Trophoblast cell (in vitro differentiated cells and primary cell): ENCODE results near the gene SND1.

Experiments used
- DNase-seq, 2 donors: peaks; one replicate each; pipeline ENCODE4 v3.0.0-alpha.2; 2016
- H2AFZ ChIP-seq: 2 replicates; pipeline ENCODE4 v1.6.1; 2013; ENCODE audit warnings: low read length, moderate library complexity, mild to moderate bottlenecking; ENCODE audit not compliant: insufficient read depth, poor library complexity
- H2AK5ac ChIP-seq: 2 replicates; pipeline ENCODE4 v1.6.1; 2013; ENCODE audit warnings: mild to moderate bottlenecking, low read length
- H2BK120ac ChIP-seq: 2 replicates; pipeline ENCODE4 v1.6.1; 2013; ENCODE audit warnings: low read length, mild to moderate bottlenecking, moderate library complexity; ENCODE audit not compliant: insufficient read depth, poor library complexity
- H2BK12ac ChIP-seq: 2 replicates; pipeline ENCODE4 v1.6.1; 2013; ENCODE audit warnings: mild to moderate bottlenecking, low read length, moderate library complexity
- H2BK5ac ChIP-seq: 2 replicates; pipeline ENCODE4 v1.6.1; 2013; ENCODE audit warnings: low read length, low read depth, moderate library complexity, mild to moderate bottlenecking; ENCODE audit not compliant: poor library complexity
- H3K14ac ChIP-seq: 2 replicates; pipeline ENCODE4 v1.6.1; 2013; ENCODE audit warnings: mild to moderate bottlenecking, low read length
- H3K18ac ChIP-seq: 2 replicates; pipeline ENCODE4 v1.6.1; 2013; ENCODE audit warnings: mild to moderate bottlenecking, low read length
- H3K23ac ChIP-seq: 2 replicates; pipeline ENCODE4 v1.6.1; 2013; ENCODE audit warnings: low read length
- H3K27ac ChIP-seq: 2 replicates; pipeline ENCODE4 v1.5.1; 2013; ENCODE audit warnings: low read depth, mild to moderate bottlenecking, inconsistent platforms, low read length, moderate library complexity
- H3K27me3 ChIP-seq: 2 replicates; pipeline ENCODE4 v1.6.1; 2013; ENCODE audit warnings: inconsistent platforms, mild to moderate bottlenecking, low read length, moderate library complexity; ENCODE audit not compliant: insufficient read depth
- H3K36me3 ChIP-seq, 2 experiments: 1 replicate in 1 of 2; 2 replicates in 1 of 2; pipeline ENCODE4 v1.6.1; 2013; ENCODE audit warnings: low read length in 2 of 2, mild to moderate bottlenecking in 2 of 2, moderate library complexity in 1 of 2; ENCODE audit not compliant: insufficient read depth in 2 of 2, control insufficient read depth in 1 of 2
- H3K4ac ChIP-seq: 2 replicates; pipeline ENCODE4 v1.6.1; 2013; ENCODE audit warnings: low read depth, mild to moderate bottlenecking, low read length, moderate library complexity
- H3K4me1 ChIP-seq, 2 experiments: 1 replicate in 1 of 2; 2 replicates in 1 of 2; pipeline ENCODE4 v1.6.1; 2013; ENCODE audit warnings: low read length in 2 of 2, mild to moderate bottlenecking in 2 of 2, moderate library complexity in 1 of 2; ENCODE audit not compliant: insufficient read depth in 2 of 2, control insufficient read depth in 1 of 2
- H3K4me2 ChIP-seq: 2 replicates; pipeline ENCODE4 v1.6.1; 2013; ENCODE audit warnings: inconsistent platforms, mild to moderate bottlenecking, low read length, moderate library complexity
- H3K4me3 ChIP-seq: 2 replicates; pipeline ENCODE4 v1.5.1; 2013; ENCODE audit warnings: mild to moderate bottlenecking, low read depth, low read length, inconsistent platforms
- H3K79me1 ChIP-seq: one replicate; pipeline ENCODE4 v1.6.1; 2013; ENCODE audit warnings: low read length
- H3K79me2 ChIP-seq: 2 replicates; pipeline ENCODE4 v1.6.1; 2013; ENCODE audit warnings: low read length, mild to moderate bottlenecking; ENCODE audit not compliant: control insufficient read depth, insufficient read depth, poor library complexity
- H3K9ac ChIP-seq: 2 replicates; pipeline ENCODE4 v1.6.1; 2013; ENCODE audit warnings: mild to moderate bottlenecking, low read length
- H3K9me3 ChIP-seq: 2 replicates; pipeline ENCODE4 v1.6.1; 2013; ENCODE audit warnings: low read depth, mild to moderate bottlenecking, control low read depth, inconsistent platforms, low read length; ENCODE audit not compliant: insufficient read depth
- H4K12ac ChIP-seq: 2 replicates; pipeline ENCODE4 v1.6.1; 2013; ENCODE audit warnings: low read depth, mild to moderate bottlenecking, low read length, moderate library complexity
- H4K8ac ChIP-seq: 2 replicates; pipeline ENCODE4 v1.6.1; 2013; ENCODE audit warnings: low read depth, mild to moderate bottlenecking, low read length, moderate library complexity
- H4K91ac ChIP-seq: one replicate; pipeline ENCODE4 v1.6.1; 2013; ENCODE audit warnings: low read depth, mild to moderate bottlenecking, low read length, moderate library complexity
- WGBS: extraction: QIAGEN DNeasy Blood & Tissue Kit; methylation state at CpG from one replicate; pipeline ENCODE4 v1.1.7; 2013; ENCODE audit warnings: missing lambda C conversion rate; ENCODE audit not compliant: insufficient read length, insufficient coverage; ENCODE audit errors: extremely low coverage; 5-methylcytosine and 5-hydroxymethylcytosine counted together

The SND1 gene

GRCh38 chr7:127895360-127895759, 243.4 kb downstream of the SND1 start:
- Histone ChIP-seq H3K4me3 (no peak overlapping the region), H3K4me1 (peaks cover 12 to 17% of the 10 kb centered on the region in 2 experiments), H3K9me3 (no peaks in the 10 kb centered on the region), H2AK5ac (no peak overlapping the region), H3K4me2 (no peak overlapping the region), H3K79me1 (no peaks in the 10 kb centered on the region), H2BK5ac (no peak overlapping the region), H3K18ac (no peak overlapping the region), H3K27me3 (no peaks in the 10 kb centered on the region), H2BK120ac (no peak overlapping the region), H3K36me3 (peaks cover 0 to 5% of the 10 kb centered on the region in 2 experiments), H3K14ac (no peak overlapping the region), H4K12ac (no peak overlapping the region), H4K8ac (no peak overlapping the region), H3K79me2 (no peaks in the 10 kb centered on the region), H3K27ac (no peak overlapping the region), H3K23ac (no peak overlapping the region), H4K91ac (no peak overlapping the region), H2AFZ (no peak overlapping the region), H2BK12ac (no peak overlapping the region), H3K9ac (no peak overlapping the region), H3K4ac (no peak overlapping the region)
- no peak for DNase-seq
- no CpG with 5 or more reads among the region's 7 CpGs for WGBS

GRCh38 chr7:127895814-127896280, 243.9 kb downstream of the SND1 start:
- Histone ChIP-seq H2BK120ac (no peak overlapping the region), H3K9ac (no peak overlapping the region), H3K9me3 (no peaks in the 10 kb centered on the region), H2BK5ac (no peak overlapping the region), H3K4me2 (no peak overlapping the region), H3K4me3 (no peak overlapping the region), H4K8ac (no peak overlapping the region), H3K4me1 (peaks cover 15 to 17% of the 10 kb centered on the region in 2 experiments), H3K14ac (no peak overlapping the region), H2AFZ (no peak overlapping the region), H4K12ac (no peak overlapping the region), H3K79me1 (no peaks in the 10 kb centered on the region), H3K18ac (no peak overlapping the region), H2BK12ac (no peak overlapping the region), H2AK5ac (no peak overlapping the region), H3K27ac (no peak overlapping the region), H3K4ac (no peak overlapping the region), H3K36me3 (peaks cover 0 to 5% of the 10 kb centered on the region in 2 experiments), H3K79me2 (no peaks in the 10 kb centered on the region), H3K23ac (no peak overlapping the region), H3K27me3 (no peaks in the 10 kb centered on the region), H4K91ac (no peak overlapping the region)
- no CpG with 5 or more reads among the region's 4 CpGs for WGBS
- no peak for DNase-seq

- Histone ChIP-seq H3K18ac (no peak overlapping the region), H2BK120ac (no peak overlapping the region), H3K27ac (no peak overlapping the region), H3K4me3 (no peak overlapping the region), H3K23ac (no peak overlapping the region), H3K14ac (no peak overlapping the region), H3K9ac (no peak overlapping the region), H2AFZ (no peak overlapping the region), H2BK5ac (no peak overlapping the region), H3K4me1 (peaks cover 12 to 16% of the 10 kb centered on the region in 2 experiments), H3K9me3 (no peaks in the 10 kb centered on the region), H3K4me2 (no peak overlapping the region), H2BK12ac (no peak overlapping the region), H3K79me2 (no peaks in the 10 kb centered on the region), H4K12ac (no peak overlapping the region), H4K8ac (no peak overlapping the region), H4K91ac (no peak overlapping the region), H3K36me3 (peaks cover 0 to 5% of the 10 kb centered on the region in 2 experiments), H3K4ac (no peak overlapping the region), H2AK5ac (no peak overlapping the region), H3K27me3 (no peaks in the 10 kb centered on the region), H3K79me1 (no peaks in the 10 kb centered on the region)
- DNase-seq = no peak
- no CpG with 5 or more reads among the region's 5 CpGs for WGBS
Observed at GRCh38 chr7:127896659-127897058, 244.7 kb downstream of the SND1 start.

GRCh38 chr7:127897704-127898454, 245.9 kb downstream of the SND1 start:
- no peak overlapping the region for H2AK5ac ChIP-seq
- no peaks in the 10 kb centered on the region for H3K9me3 ChIP-seq
- H3K14ac ChIP-seq = no peak overlapping the region
- no peak overlapping the region for H3K4me3 ChIP-seq
- H3K23ac ChIP-seq = no peak overlapping the region
- H2BK12ac ChIP-seq = no peak overlapping the region
- H4K91ac ChIP-seq = no peak overlapping the region
- no CpG with 5 or more reads among the region's 4 CpGs for WGBS
- H4K12ac ChIP-seq = no peak overlapping the region
- no peak overlapping the region for H3K27ac ChIP-seq
- H3K79me2 ChIP-seq = no peaks in the 10 kb centered on the region
- no peak overlapping the region for H2BK5ac ChIP-seq
- DNase-seq = no peak
- H2AFZ ChIP-seq = no peak overlapping the region
- H3K27me3 ChIP-seq = no peaks in the 10 kb centered on the region
- no peak overlapping the region for H3K18ac ChIP-seq
- no peak overlapping the region for H3K4ac ChIP-seq
- peaks cover 8 to 10% of the 10 kb centered on the region in 2 experiments for H3K4me1 ChIP-seq
- H3K79me1 ChIP-seq = no peaks in the 10 kb centered on the region
- no peak overlapping the region for H2BK120ac ChIP-seq
- H3K4me2 ChIP-seq = no peak overlapping the region
- H3K36me3 ChIP-seq = no peaks in the 10 kb centered on the region
- H3K9ac ChIP-seq = no peak overlapping the region
- no peak overlapping the region for H4K8ac ChIP-seq
